Mesendoderm (in vitro differentiated cells): ENCODE measurements around the gene TNRC6B.

Experiments
- DNase-seq: peaks from one replicate; pipeline ENCODE4 v3.0.0; 2013
- H2AK5ac ChIP-seq: 2 replicates; pipeline ENCODE4 v1.6.1; 2013; ENCODE audit warnings: low read length, inconsistent platforms
- H2BK120ac ChIP-seq: 2 replicates; pipeline ENCODE4 v1.6.1; 2013; ENCODE audit warnings: low read depth, mild to moderate bottlenecking, low read length, moderate library complexity, mixed read lengths
- H2BK15ac ChIP-seq: replicated peaks from 2 replicates; pipeline ENCODE4 v1.6.1; 2013; ENCODE audit warnings: low read depth, mild to moderate bottlenecking, moderate library complexity
- H2BK5ac ChIP-seq: 2 replicates; pipeline ENCODE4 v1.6.1; 2013; ENCODE audit warnings: low read length, inconsistent platforms
- H3K18ac ChIP-seq: 2 replicates; pipeline ENCODE4 v1.6.1; 2013; ENCODE audit warnings: mild to moderate bottlenecking, low read length, mixed read lengths
- H3K23ac ChIP-seq: one replicate; pipeline ENCODE4 v1.6.1; 2013; ENCODE audit warnings: low read length
- H3K27ac ChIP-seq: 2 replicates; pipeline ENCODE4 v1.5.1; 2013; ENCODE audit warnings: low read depth, mild to moderate bottlenecking, inconsistent platforms, low read length, moderate library complexity
- H3K27me3 ChIP-seq: 2 replicates; pipeline ENCODE4 v1.6.1; 2013; ENCODE audit warnings: low read length, control low read depth, mild to moderate bottlenecking, inconsistent platforms; ENCODE audit not compliant: insufficient read depth, poor library complexity
- H3K36me3 ChIP-seq: 2 replicates; pipeline ENCODE4 v1.6.1; 2013; ENCODE audit warnings: low read length, inconsistent platforms; ENCODE audit not compliant: control insufficient read depth, insufficient read depth
- H3K4ac ChIP-seq: one replicate; pipeline ENCODE4 v1.6.1; 2013; ENCODE audit warnings: low read depth, mild to moderate bottlenecking, low read length, moderate library complexity
- H3K4me1 ChIP-seq: 2 replicates; pipeline ENCODE4 v1.6.1; 2013; ENCODE audit warnings: low read depth, low read length, inconsistent platforms; ENCODE audit not compliant: control insufficient read depth
- H3K4me2 ChIP-seq: 2 replicates; pipeline ENCODE4 v1.6.1; 2013; ENCODE audit warnings: low read length
- H3K4me3 ChIP-seq: 2 replicates; pipeline ENCODE4 v1.5.1; 2013; ENCODE audit warnings: mild to moderate bottlenecking, low read length
- H3K56ac ChIP-seq: one replicate; pipeline ENCODE4 v1.6.1; 2013; ENCODE audit warnings: low read length
- H3K79me1 ChIP-seq: 2 replicates; pipeline ENCODE4 v1.6.1; 2013; ENCODE audit warnings: low read length, inconsistent platforms
- H3K79me2 ChIP-seq: 2 replicates; pipeline ENCODE4 v1.6.1; 2013; ENCODE audit warnings: mild to moderate bottlenecking, low read length; ENCODE audit not compliant: control insufficient read depth, insufficient read depth
- H3K9ac ChIP-seq: 2 replicates; pipeline ENCODE4 v1.6.1; 2013; ENCODE audit warnings: low read length, inconsistent platforms
- H4K5ac ChIP-seq: one replicate; pipeline ENCODE4 v1.6.1; 2013; ENCODE audit warnings: low read length
- H4K8ac ChIP-seq: one replicate; pipeline ENCODE4 v1.6.1; 2013; ENCODE audit warnings: low read depth, mild to moderate bottlenecking, control low read depth, low read length, moderate library complexity
- WGBS: extraction: QIAGEN DNeasy Blood & Tissue Kit; methylation state at CpG from one replicate; pipeline ENCODE4 v1.1.7; 2013; ENCODE audit warnings: low lambda C conversion rate, missing lambda C conversion rate; ENCODE audit not compliant: insufficient coverage; ENCODE audit errors: extremely low coverage; 5-methylcytosine and 5-hydroxymethylcytosine counted together

Gene TNRC6B

DNA sequence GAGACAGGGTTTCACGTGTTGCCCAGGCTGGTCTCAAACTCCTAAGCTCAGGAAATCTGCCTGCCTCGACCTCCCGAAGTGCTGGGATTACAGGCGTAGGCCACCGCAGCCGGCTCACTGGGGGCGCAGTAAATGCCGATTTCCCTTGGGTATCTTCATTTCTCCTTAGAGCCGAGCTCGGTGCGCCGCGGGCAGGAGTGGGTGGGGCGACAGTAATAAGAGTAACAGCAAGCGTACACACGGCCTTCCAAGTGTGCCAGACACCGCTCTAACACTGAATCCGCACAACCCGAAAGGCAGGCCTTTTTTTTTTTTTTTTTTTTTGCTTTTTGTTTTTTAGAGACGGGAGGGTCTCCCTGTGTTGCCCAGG, 168.1 kb downstream of the TNRC6B start:
- Histone ChIP-seq H3K27ac (peak overlapping the region; percentile 75), H3K27me3 (no peaks in the 10 kb centered on the region), H2BK120ac (no peak overlapping the region), H3K56ac (peak overlapping the region; percentile 89), H3K4me2 (peak overlapping the region; percentile 58), H3K4me3 (peak overlapping the region; percentile 79), H4K8ac (no peak overlapping the region), H3K4ac (peak overlapping the region; percentile 38), H3K36me3 (peaks cover 2% of the 10 kb centered on the region), H3K9ac (peak overlapping the region; percentile 86), H3K79me2 (peaks cover 25% of the 10 kb centered on the region), H3K79me1 (peaks cover 3% of the 10 kb centered on the region), H3K23ac (no peak overlapping the region), H3K18ac (peak overlapping the region; percentile 62), H3K4me1 (no peaks in the 10 kb centered on the region), H2BK15ac (no peak overlapping the region), H2BK5ac (no peak overlapping the region), H4K5ac (no peak overlapping the region), H2AK5ac (no peak overlapping the region)
- DNase-seq: no peak
- WGBS: no CpG with 5 or more reads among the region's 20 CpGs

DNA sequence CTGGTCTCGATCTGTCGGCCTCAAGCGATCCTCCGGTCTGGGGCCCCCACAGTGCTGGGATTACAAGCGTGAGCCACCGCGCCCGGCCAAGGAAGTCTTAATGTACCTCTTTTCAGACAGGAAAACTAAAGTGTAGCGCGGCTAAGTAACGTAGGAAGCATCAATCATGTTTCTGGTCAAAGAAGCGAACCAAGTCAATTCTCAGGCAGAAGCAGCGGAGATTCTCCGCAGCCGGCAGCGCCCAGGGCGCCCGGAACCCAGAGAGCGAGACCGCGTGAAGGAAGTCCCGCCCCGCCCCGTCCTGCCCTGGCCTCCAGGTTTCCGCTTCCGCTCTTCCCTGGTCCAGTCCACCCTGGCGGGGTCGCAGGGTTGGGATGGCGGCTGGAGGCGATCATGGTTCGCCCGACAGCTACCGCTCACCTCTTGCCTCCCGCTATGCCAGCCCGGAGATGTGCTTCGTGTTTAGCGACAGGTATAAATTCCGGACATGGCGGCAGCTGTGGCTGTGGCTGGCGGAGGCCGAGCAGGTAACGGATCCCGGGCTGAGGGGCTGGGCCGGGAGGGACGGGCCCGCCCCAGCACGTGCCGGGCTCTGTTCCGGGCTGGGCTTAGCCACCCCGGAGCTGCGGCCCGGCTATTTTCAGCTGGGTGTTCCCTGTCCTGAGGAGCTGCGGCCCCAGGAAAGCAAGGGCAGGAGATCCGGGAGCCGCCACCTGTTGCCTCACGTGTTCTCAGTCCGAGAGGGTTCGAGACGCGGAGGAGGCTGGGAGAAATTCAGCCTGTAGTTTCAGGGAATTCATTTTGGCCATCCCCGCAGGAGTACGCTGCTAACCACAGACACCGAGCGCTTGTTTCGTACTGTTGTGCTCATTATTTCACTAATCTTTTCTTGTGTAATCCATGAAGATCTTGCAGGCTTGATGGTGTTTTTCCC, 168.7 kb downstream of the TNRC6B start, which contains the start of gene ADSL:
TSS of gene ADSL (plus strand) at position 316 of the 934 bp plus-strand sequence. CDS start at position 375, 59 bp downstream.
- Histone ChIP-seq H3K27ac (peak within 1 kb of the TSS; percentile 75), H3K4me1 (no peaks in the 10 kb centered on the region), H3K9ac (peak within 1 kb of the TSS; percentile 86), H3K36me3 (peaks cover 2% of the 10 kb centered on the region), H2AK5ac (no peak within 1 kb of the TSS), H3K18ac (peak within 1 kb of the TSS; percentile 72), H3K56ac (peak within 1 kb of the TSS; percentile 97), H2BK120ac (no peak within 1 kb of the TSS), H3K79me2 (peaks cover 26% of the 10 kb centered on the region), H3K79me1 (peaks cover 3% of the 10 kb centered on the region), H2BK5ac (no peak within 1 kb of the TSS), H4K5ac (no peak within 1 kb of the TSS), H2BK15ac (no peak within 1 kb of the TSS), H3K27me3 (no peaks in the 10 kb centered on the region), H3K23ac (no peak within 1 kb of the TSS), H3K4me3 (peak within 1 kb of the TSS; percentile 83), H3K4ac (peak within 1 kb of the TSS; percentile 57), H4K8ac (no peak within 1 kb of the TSS), H3K4me2 (peak within 1 kb of the TSS; percentile 60)
- no CpG with 5 or more reads among the region's 65 CpGs for WGBS
- DNase-seq: peak; percentile 94

DNA sequence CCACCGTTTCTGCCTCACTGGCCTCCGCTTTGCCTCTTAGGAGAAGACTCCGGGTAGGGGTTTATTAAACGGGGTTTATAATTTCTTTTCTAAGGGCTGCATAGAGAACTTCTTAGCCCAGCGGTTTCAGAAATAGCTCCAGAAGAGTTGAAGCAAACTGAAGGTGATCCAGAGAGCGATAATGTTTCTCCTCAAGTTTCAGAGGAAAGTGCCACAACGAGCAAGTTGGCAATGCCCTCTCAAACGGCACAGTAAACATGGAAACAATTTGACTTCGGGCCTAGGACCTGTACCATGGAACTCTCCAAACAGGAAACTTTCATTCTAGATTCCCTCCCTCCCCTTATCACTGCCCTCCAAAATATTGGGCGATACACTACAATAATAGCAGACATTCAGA, 169.6 kb downstream of the TNRC6B start:
- Histone ChIP-seq H3K4me1 (no peaks in the 10 kb centered on the region), H2AK5ac (no peak overlapping the region), H3K27me3 (no peaks in the 10 kb centered on the region), H2BK5ac (no peak overlapping the region), H3K4me2 (peak overlapping the region; percentile 53), H4K5ac (no peak overlapping the region), H3K18ac (no peak overlapping the region), H3K23ac (no peak overlapping the region), H3K4me3 (peak overlapping the region; percentile 83), H3K56ac (peak overlapping the region; percentile 97), H3K9ac (peak overlapping the region; percentile 86), H3K27ac (peak overlapping the region; percentile 63), H3K79me1 (peaks cover 4% of the 10 kb centered on the region), H3K4ac (peak overlapping the region; percentile 57), H3K36me3 (peaks cover 2% of the 10 kb centered on the region), H3K79me2 (peaks cover 26% of the 10 kb centered on the region), H4K8ac (no peak overlapping the region), H2BK15ac (no peak overlapping the region), H2BK120ac (no peak overlapping the region)
- no peak for DNase-seq
- WGBS: no CpG with 5 or more reads among the region's 10 CpGs

DNA sequence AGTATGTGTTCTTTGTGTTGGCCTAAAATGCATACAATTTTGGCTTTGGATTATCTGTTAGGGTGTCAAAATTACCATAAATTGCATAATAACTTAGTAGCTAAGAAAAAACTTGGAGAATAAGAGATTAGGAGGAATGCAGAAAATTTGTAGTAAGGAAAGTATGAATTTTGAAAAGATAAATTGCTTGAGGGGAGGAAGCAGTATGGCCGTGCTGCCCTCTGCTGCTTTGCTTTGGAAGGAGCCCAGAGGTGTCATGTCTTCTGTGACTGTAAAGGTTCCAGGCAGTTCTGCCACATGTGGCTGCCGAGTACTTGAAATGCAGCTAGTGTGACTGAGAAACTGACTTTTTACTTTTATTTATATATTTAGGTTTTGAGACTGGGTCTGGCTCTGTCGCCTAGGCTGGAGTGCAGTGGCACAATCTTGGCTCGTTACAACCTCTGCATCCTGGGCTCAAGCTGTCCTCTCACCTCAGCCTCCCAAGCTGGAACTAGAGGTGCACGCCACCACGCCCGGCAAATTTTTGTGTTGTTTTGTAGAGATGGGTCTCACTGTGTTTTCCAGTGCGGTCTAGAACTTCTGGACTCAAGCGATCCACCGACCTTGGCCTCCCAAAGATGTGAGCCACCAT, 170.4 kb downstream of the TNRC6B start:
- H3K56ac ChIP-seq: no peak overlapping the region
- H3K23ac ChIP-seq: no peak overlapping the region
- no peak overlapping the region for H4K8ac ChIP-seq
- H3K4ac ChIP-seq: no peak overlapping the region
- no peak overlapping the region for H3K27ac ChIP-seq
- H2BK5ac ChIP-seq: no peak overlapping the region
- no peak overlapping the region for H4K5ac ChIP-seq
- peaks cover 6% of the 10 kb centered on the region for H3K79me1 ChIP-seq
- peak; percentile 66 for DNase-seq
- peaks cover 26% of the 10 kb centered on the region for H3K79me2 ChIP-seq
- no peak overlapping the region for H2BK15ac ChIP-seq
- no peak overlapping the region for H3K4me3 ChIP-seq
- H3K18ac ChIP-seq: no peak overlapping the region
- H3K36me3 ChIP-seq: peaks cover 7% of the 10 kb centered on the region
- no peak overlapping the region for H2BK120ac ChIP-seq
- H3K4me1 ChIP-seq: no peaks in the 10 kb centered on the region
- H2AK5ac ChIP-seq: no peak overlapping the region
- no peak overlapping the region for H3K4me2 ChIP-seq
- no peaks in the 10 kb centered on the region for H3K27me3 ChIP-seq
- H3K9ac ChIP-seq: peak overlapping the region; percentile 86
- no CpG with 5 or more reads among the region's 10 CpGs for WGBS

DNA sequence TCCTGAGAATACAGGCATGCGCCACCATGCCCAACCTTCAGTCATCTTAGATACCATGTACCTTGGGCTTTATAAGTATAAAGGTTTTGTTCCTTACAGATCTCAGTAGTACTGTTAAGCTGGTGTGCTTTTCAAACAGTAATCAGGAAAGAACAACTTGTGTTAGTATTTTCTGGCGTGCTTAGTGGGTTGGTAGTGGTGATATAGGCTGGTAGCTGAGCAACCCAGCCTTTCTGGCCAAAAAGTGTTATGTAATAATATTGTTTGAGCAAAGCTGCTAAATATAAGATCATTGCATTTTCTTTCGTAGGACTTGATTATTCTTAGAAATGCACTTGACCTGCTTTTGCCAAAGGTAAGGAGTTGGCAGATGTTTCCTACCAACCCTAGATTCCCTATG, 175.0 kb downstream of the TNRC6B start:
- Histone ChIP-seq H3K79me2 (peaks cover 15% of the 10 kb centered on the region), H2AK5ac (no peak overlapping the region), H3K27me3 (no peaks in the 10 kb centered on the region), H3K36me3 (peaks cover 13% of the 10 kb centered on the region), H3K9ac (no peak overlapping the region), H3K4me1 (no peaks in the 10 kb centered on the region), H2BK5ac (no peak overlapping the region), H3K4me3 (no peak overlapping the region), H4K5ac (no peak overlapping the region), H3K27ac (no peak overlapping the region), H3K4me2 (no peak overlapping the region), H3K4ac (no peak overlapping the region), H2BK15ac (no peak overlapping the region), H3K79me1 (peaks cover 6% of the 10 kb centered on the region), H3K23ac (no peak overlapping the region), H3K56ac (no peak overlapping the region), H3K18ac (no peak overlapping the region), H2BK120ac (no peak overlapping the region), H4K8ac (no peak overlapping the region)
- no CpG with 5 or more reads among the region's 3 CpGs for WGBS
- DNase-seq: no peak
